ENCODE results near the gene HBM. TPM values are rescaled to one million over a fixed set of nuclear protein-coding genes. Genes with fewer than 3 reads are reported as not detected.
A peak's percentile ranks its signal among the peaks of the same experiment; 100 is the strongest.

The HBM gene
- total RNA-seq, 2 donors from 2014 or later, result not detected

DNA sequence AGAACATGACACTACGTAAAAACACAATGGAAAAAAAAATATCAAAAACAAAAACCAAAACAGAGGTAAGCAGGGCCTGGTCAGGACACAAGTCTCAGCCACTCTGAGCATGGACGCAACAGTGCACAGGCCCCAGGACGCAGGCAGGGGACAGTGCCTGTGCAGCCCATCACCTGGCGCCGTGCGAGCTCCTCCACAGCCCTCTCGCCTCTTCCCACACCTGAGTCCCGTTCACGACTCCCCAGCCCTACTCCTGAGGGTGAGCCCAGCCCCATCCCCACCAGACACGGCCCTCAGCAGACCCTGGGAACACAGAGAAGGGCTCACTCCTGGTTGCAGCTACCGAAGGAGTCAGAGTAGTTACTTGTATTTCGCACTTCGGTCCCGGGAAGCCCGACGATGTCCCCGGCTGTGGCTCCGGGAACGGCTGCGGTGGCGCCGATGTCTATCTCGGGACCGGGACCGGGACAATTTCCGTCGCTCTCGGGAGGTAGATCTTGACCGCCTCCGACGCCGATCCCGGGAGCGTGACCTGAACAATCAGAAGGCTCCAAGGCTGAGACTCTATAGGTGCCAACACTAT is 23.9 kb downstream of the HBM start:
- Histone ChIP-seq H3K4me1 (ENCODE audit: control insufficient read depth, insufficient read depth, low read length) (no peaks in the 10 kb centered on the region), H3K36me3 (ENCODE audit: control insufficient read depth, insufficient read depth, low read length) (peaks cover 77% of the 10 kb centered on the region), H3K27ac (ENCODE audit: low read depth, low read length) (no peak overlapping the region), H3K9ac (ENCODE audit: extremely low read depth, low read length, poor library complexity, severe bottlenecking) (no peak overlapping the region), H3K9me3 (ENCODE audit: control insufficient read depth, low read length) (no peaks in the 10 kb centered on the region), H3K4me3 (ENCODE audit: low read length) (no peak overlapping the region), H3K27me3 (ENCODE audit: control insufficient read depth, insufficient read depth, low read length, poor library complexity, severe bottlenecking) (no peaks in the 10 kb centered on the region)
- 97 to 98% methylated on average over 27 to 34 of the region's 34 CpGs for WGBS, 2 experiments (ENCODE audit: insufficient coverage in 1 of 2, insufficient read length in 1 of 2)
- peaks cover 76% of the 10 kb centered on the region for H3K36me3 Mint-ChIP-seq (ENCODE audit: low read depth)
- H3K9me3 Mint-ChIP-seq, result no peaks in the 10 kb centered on the region
- H3K4me1 Mint-ChIP-seq, result no peaks in the 10 kb centered on the region
- H3K27ac Mint-ChIP-seq, result peak overlapping the region; percentile 36
- no peak for DNase-seq
- no peak overlapping the region for H3K4me3 Mint-ChIP-seq
- TF ChIP-seq, protein P1, sequence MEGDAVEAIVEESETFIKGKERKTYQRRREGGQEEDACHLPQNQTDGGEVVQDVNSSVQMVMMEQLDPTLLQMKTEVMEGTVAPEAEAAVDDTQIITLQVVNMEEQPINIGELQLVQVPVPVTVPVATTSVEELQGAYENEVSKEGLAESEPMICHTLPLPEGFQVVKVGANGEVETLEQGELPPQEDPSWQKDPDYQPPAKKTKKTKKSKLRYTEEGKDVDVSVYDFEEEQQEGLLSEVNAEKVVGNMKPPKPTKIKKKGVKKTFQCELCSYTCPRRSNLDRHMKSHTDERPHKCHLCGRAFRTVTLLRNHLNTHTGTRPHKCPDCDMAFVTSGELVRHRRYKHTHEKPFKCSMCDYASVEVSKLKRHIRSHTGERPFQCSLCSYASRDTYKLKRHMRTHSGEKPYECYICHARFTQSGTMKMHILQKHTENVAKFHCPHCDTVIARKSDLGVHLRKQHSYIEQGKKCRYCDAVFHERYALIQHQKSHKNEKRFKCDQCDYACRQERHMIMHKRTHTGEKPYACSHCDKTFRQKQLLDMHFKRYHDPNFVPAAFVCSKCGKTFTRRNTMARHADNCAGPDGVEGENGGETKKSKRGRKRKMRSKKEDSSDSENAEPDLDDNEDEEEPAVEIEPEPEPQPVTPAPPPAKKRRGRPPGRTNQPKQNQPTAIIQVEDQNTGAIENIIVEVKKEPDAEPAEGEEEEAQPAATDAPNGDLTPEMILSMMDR (conservative IDR thresholded peaks at IDR 0.05), result no peak
- H3K27me3 Mint-ChIP-seq (ENCODE audit: insufficient read depth), result no peaks in the 10 kb centered on the region

DNA sequence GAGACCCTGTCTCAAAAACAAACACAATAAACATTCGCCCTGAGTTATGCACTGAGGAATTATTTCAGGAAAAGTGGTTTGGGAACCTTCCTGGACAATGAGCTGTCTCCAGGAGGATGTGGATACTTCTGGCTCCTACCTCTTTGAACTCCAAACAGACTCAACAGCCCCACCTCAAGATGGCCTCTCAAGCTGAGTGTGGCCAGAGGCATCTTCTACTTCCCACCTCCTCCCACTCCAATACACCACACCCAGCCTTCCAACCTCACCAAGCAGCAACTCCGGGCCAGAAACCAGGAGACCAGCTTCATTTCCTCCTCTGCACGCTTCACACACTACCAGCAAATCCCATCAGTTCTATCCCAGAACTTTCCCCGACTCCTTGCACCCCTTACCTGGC is 26.1 kb downstream of the HBM start:
- no peaks in the 10 kb centered on the region for H3K4me1 Mint-ChIP-seq
- 85 to 91% methylated on average over 3 to 4 of the region's 4 CpGs for WGBS, 2 experiments (ENCODE audit: insufficient coverage in 1 of 2, insufficient read length in 1 of 2)
- H3K4me3 Mint-ChIP-seq, result no peak overlapping the region
- Histone ChIP-seq H3K36me3 (ENCODE audit: control insufficient read depth, insufficient read depth, low read length) (peaks cover 90% of the 10 kb centered on the region), H3K9me3 (ENCODE audit: control insufficient read depth, low read length) (no peaks in the 10 kb centered on the region), H3K4me1 (ENCODE audit: control insufficient read depth, insufficient read depth, low read length) (no peaks in the 10 kb centered on the region), H3K4me3 (ENCODE audit: low read length) (no peak overlapping the region), H3K9ac (ENCODE audit: extremely low read depth, low read length, poor library complexity, severe bottlenecking) (no peak overlapping the region), H3K27me3 (ENCODE audit: control insufficient read depth, insufficient read depth, low read length, poor library complexity, severe bottlenecking) (no peaks in the 10 kb centered on the region), H3K27ac (ENCODE audit: low read depth, low read length) (no peak overlapping the region)
- no peaks in the 10 kb centered on the region for H3K27me3 Mint-ChIP-seq (ENCODE audit: insufficient read depth)
- peak overlapping the region; percentile 84 for H3K27ac Mint-ChIP-seq
- peaks cover 86% of the 10 kb centered on the region for H3K36me3 Mint-ChIP-seq (ENCODE audit: low read depth)
- TF ChIP-seq, protein P1 (conservative IDR thresholded peaks at IDR 0.05), result no peak
- no peaks in the 10 kb centered on the region for H3K9me3 Mint-ChIP-seq
- DNase-seq, result no peak

DNA sequence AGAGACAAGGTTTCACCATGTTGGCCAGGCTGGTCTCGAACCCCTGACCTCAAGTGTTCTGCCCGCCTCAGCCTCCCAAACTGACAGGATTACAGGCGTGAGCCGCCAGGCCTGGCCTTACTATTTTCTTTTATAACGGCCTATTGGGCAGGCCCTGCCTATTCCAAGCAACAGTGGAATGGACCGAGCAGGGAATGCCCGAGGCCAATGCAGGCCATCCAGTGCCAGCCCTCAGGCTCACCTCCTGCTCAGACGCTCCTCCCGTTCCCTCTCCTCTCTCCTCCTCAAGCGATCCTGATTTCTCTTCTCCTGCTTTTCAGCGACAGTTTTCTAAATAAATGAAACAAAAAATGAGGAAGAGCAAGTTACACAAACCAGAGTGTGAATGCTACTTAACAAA is 26.9 kb downstream of the HBM start:
- Mint-ChIP-seq H3K9me3 (no peaks in the 10 kb centered on the region), H3K4me3 (no peak overlapping the region), H3K4me1 (no peaks in the 10 kb centered on the region), H3K27me3 (ENCODE audit: insufficient read depth) (no peaks in the 10 kb centered on the region), H3K36me3 (ENCODE audit: low read depth) (peaks cover 85% of the 10 kb centered on the region), H3K27ac (peak overlapping the region; percentile 9)
- H3K27me3 ChIP-seq (ENCODE audit: control insufficient read depth, insufficient read depth, low read length, poor library complexity, severe bottlenecking), result no peaks in the 10 kb centered on the region
- H3K27ac ChIP-seq (ENCODE audit: low read depth, low read length), result no peak overlapping the region
- TF ChIP-seq, protein P1 (conservative IDR thresholded peaks at IDR 0.05), result no peak
- no peak overlapping the region for H3K4me3 ChIP-seq (ENCODE audit: low read length)
- H3K4me1 ChIP-seq (ENCODE audit: control insufficient read depth, insufficient read depth, low read length), result no peaks in the 10 kb centered on the region
- no peak for DNase-seq
- no peak overlapping the region for H3K9ac ChIP-seq (ENCODE audit: extremely low read depth, low read length, poor library complexity, severe bottlenecking)
- H3K36me3 ChIP-seq (ENCODE audit: control insufficient read depth, insufficient read depth, low read length), result peaks cover 92% of the 10 kb centered on the region
- 96 to 97% methylated on average over 8 to 10 of the region's 11 CpGs for WGBS, 2 experiments (ENCODE audit: insufficient coverage in 1 of 2, insufficient read length in 1 of 2)
- H3K9me3 ChIP-seq (ENCODE audit: control insufficient read depth, low read length), result no peaks in the 10 kb centered on the region
